ENCODE data around the gene SNRNP35.
"Not testable (repeated sequence)": the region's sequence is repeated elsewhere in the genome, so short reads cannot be mapped to it uniquely, and the experiment has no call there.

SNRNP35 gene

DNA sequence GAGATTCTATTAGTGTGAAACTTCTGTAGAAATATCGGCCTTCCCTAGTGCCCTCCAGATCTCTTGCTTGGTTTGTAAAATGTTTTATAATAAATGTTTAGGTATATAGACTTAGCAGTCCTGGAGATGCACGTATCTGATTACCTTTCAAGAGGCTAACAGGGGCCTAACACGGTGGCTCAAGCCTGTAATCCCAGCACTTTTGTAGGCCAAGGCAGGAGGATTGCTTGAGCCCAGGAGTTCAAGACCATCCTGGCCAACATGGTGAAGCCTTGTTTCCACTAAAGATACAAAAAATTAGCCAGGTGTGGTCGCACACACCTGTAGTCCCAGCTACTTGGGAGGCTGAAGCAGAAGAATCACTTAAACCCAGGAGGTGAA, 11.6 kb upstream of the SNRNP35 start:
- ATAC-seq = peak; percentile 27; the same call in 2 of the 3 replicates
- TF ChIP-seq, protein P1, sequence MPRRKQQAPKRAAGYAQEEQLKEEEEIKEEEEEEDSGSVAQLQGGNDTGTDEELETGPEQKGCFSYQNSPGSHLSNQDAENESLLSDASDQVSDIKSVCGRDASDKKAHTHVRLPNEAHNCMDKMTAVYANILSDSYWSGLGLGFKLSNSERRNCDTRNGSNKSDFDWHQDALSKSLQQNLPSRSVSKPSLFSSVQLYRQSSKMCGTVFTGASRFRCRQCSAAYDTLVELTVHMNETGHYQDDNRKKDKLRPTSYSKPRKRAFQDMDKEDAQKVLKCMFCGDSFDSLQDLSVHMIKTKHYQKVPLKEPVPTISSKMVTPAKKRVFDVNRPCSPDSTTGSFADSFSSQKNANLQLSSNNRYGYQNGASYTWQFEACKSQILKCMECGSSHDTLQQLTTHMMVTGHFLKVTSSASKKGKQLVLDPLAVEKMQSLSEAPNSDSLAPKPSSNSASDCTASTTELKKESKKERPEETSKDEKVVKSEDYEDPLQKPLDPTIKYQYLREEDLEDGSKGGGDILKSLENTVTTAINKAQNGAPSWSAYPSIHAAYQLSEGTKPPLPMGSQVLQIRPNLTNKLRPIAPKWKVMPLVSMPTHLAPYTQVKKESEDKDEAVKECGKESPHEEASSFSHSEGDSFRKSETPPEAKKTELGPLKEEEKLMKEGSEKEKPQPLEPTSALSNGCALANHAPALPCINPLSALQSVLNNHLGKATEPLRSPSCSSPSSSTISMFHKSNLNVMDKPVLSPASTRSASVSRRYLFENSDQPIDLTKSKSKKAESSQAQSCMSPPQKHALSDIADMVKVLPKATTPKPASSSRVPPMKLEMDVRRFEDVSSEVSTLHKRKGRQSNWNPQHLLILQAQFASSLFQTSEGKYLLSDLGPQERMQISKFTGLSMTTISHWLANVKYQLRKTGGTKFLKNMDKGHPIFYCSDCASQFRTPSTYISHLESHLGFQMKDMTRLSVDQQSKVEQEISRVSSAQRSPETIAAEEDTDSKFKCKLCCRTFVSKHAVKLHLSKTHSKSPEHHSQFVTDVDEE (CRISPR knock-in tag; IDR thresholded peaks at IDR 0.05) = no peak
- TF ChIP-seq ISL1 (CRISPR knock-in tag; IDR thresholded peaks at IDR 0.05) (0 out of 2 replicates have a peak, but pooled peaks have one; percentile 2), GLIS3 (CRISPR knock-in tag; IDR thresholded peaks at IDR 0.05) (0 out of 2 replicates have a peak, but pooled peaks have one; percentile 38)

- TF ChIP-seq GLIS3 (CRISPR knock-in tag; IDR thresholded peaks at IDR 0.05) (no peak), SNAI2 (CRISPR knock-in tag; IDR thresholded peaks at IDR 0.05) (no peak), ZNF70 (CRISPR knock-in tag; IDR thresholded peaks at IDR 0.05) (no peak), ESRRG (CRISPR knock-in tag; IDR thresholded peaks at IDR 0.05) (no peak)
- no peak for ATAC-seq
These were observed 8.6 kb upstream of the SNRNP35 start for GRCh38 chr12:123449249-123449733.

GRCh38 chr12:123449856-123450255, 8.1 kb upstream of the SNRNP35 start:
- no peak for TF ChIP-seq PATZ1 (CRISPR knock-in tag; IDR thresholded peaks at IDR 0.05; ENCODE audit: borderline replicate concordance)
- no peak for TF ChIP-seq ZFP30 (CRISPR knock-in tag; IDR thresholded peaks at IDR 0.05)
- no peak for TF ChIP-seq POU6F1 (CRISPR knock-in tag; IDR thresholded peaks at IDR 0.05; ENCODE audit: borderline replicate concordance, low read depth)
- no peak for TF ChIP-seq ESRRG (CRISPR knock-in tag; IDR thresholded peaks at IDR 0.05)
- TF ChIP-seq ZNF565 (CRISPR knock-in tag; conservative IDR thresholded peaks at IDR 0.05; ENCODE audit: low read depth) = no peak
- no peak for ATAC-seq

DNA sequence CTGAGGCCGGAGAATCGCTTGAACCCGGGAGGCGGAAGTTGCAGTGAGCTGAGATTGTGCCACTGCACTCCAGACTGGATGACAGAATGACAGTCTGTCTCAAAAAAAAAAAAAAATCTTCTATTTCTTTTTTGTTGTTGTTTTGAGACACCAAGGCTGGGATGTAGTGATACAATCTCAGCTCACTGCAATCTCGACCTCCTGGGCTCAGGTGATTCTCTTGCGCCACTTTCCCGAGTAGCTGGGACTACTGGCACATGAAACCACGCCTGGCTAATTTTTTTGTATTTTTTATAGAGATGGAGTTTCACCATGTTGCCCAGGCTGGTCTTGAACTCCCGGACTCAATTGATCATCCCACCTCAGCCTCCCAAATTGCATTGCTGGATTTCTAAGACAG, 7.3 kb upstream of the SNRNP35 start:
- ATAC-seq = no peak
- TF ChIP-seq OSR1 (CRISPR knock-in tag; IDR thresholded peaks at IDR 0.05) = no peak
- TF ChIP-seq CSDC2 (CRISPR knock-in tag; IDR thresholded peaks at IDR 0.05) = no peak
- TF ChIP-seq PPARA (CRISPR knock-in tag; IDR thresholded peaks at IDR 0.05; ENCODE audit: borderline replicate concordance) = no peak
- TF ChIP-seq, protein P2, sequence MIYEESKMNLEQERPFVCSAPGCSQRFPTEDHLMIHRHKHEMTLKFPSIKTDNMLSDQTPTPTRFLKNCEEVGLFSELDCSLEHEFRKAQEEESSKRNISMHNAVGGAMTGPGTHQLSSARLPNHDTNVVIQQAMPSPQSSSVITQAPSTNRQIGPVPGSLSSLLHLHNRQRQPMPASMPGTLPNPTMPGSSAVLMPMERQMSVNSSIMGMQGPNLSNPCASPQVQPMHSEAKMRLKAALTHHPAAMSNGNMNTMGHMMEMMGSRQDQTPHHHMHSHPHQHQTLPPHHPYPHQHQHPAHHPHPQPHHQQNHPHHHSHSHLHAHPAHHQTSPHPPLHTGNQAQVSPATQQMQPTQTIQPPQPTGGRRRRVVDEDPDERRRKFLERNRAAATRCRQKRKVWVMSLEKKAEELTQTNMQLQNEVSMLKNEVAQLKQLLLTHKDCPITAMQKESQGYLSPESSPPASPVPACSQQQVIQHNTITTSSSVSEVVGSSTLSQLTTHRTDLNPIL (CRISPR knock-in tag; IDR thresholded peaks at IDR 0.05; ENCODE audit: low read depth) = no peak
- TF ChIP-seq SNAI2 (CRISPR knock-in tag; IDR thresholded peaks at IDR 0.05) = no peak
- no peak for TF ChIP-seq RARB (CRISPR knock-in tag; IDR thresholded peaks at IDR 0.05)

DNA sequence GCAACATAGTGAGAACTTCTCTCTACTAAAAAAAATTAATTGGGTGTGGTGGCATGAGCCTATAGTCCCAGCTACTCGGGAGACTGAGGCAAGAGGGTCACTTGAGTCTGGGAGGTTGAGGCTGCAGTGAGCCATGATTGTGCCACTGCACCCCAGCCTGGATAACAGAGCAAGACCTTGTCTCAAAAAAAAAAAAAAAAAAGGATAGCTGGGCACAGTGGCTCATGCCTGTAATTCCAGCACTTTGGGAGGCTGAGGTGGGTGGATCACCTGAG, 5.7 kb upstream of the SNRNP35 start:
- ATAC-seq = not testable (repeated sequence)

DNA sequence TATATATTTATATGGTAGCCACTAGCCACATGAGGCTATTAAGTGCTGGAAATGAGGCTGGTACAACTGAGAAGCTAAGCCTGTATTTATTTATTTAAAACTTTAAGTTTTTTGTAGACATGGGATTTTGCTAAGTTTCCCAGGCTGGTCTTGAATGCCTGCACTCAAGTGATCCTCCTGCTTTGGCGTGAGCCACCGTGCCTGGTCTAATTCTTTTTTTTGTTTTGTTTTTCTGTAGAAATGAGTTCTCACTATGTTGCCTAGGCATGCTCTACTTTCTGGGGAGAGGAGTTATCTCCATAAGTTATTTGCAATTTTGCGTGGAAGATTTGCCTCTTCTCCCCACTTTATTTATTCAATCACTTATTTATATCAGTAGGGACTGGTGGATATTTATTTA, 4.8 kb upstream of the SNRNP35 start:
- ATAC-seq = no peak
- TF ChIP-seq PPARA (CRISPR knock-in tag; IDR thresholded peaks at IDR 0.05; ENCODE audit: borderline replicate concordance) = no peak
- no peak for TF ChIP-seq ZC3H10 (CRISPR knock-in tag; IDR thresholded peaks at IDR 0.05)

DNA sequence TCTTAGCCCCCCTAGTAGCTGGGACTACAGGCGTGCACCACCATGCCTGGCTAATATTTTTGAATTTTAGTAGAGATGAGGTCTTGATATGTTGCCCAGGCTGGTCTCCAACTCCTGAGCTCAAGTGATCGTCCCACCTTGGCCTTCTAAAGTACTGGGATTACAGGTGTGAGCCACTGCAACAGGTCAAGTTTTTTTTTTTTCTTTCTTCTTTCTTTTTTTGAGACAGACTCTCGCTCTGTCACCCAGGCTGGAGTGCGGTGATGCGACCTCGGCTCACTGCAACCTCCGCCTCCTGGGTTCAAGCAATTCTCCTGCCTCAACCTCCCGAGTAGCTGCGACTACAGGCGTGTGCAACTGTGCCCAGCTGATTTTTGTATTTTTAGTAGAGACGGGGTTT, 5.2 kb downstream of the SNRNP35 start:
- not testable (repeated sequence) for ATAC-seq
